ENCODE measurements around the gene RITA1.

DNA sequence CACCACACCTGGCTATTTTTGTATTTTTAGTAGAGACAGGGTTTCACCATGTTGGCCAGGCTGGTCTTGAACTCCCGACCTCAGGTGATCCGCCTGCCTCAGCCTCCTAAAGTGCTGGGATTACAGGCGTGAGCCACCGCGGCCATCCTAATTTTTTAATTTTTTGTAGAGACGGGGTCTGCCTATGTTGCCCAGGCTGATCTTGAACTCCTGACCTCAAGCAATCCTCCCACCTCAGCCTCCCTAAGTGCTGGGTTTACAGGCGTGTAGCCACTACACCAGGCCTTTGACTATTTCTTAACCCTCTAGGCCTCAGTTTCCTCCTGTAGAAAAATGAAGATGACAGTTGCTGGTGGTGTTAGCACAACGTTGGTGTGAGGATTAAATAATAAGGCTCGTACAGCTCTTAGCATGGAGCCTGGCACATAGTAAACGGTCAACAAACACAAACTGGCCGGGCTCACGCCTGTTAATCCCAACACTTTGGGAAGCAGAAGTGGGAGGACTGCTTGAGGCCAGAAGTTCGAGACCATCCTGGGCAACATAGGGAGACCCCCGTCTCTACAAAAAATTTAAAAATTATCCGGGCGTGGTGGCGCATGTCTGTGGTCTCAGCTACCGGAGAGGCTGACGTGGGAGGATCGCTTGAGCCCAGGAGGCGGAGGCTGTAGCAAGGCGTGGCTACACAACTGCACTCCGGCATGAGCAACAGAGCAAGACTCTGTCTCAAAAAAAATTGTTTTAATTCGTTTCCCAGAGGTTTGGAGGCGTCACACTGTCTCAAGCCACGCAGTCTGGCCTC lies 1.2 kb upstream of the RITA1 start:
- TF ChIP-seq, protein P1, sequence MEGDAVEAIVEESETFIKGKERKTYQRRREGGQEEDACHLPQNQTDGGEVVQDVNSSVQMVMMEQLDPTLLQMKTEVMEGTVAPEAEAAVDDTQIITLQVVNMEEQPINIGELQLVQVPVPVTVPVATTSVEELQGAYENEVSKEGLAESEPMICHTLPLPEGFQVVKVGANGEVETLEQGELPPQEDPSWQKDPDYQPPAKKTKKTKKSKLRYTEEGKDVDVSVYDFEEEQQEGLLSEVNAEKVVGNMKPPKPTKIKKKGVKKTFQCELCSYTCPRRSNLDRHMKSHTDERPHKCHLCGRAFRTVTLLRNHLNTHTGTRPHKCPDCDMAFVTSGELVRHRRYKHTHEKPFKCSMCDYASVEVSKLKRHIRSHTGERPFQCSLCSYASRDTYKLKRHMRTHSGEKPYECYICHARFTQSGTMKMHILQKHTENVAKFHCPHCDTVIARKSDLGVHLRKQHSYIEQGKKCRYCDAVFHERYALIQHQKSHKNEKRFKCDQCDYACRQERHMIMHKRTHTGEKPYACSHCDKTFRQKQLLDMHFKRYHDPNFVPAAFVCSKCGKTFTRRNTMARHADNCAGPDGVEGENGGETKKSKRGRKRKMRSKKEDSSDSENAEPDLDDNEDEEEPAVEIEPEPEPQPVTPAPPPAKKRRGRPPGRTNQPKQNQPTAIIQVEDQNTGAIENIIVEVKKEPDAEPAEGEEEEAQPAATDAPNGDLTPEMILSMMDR (IDR thresholded peaks at IDR 0.05; ENCODE audit: low read depth, low read length, poor library complexity, severe bottlenecking): no peak
- TF ChIP-seq EZH2phosphoT487 (IDR thresholded peaks at IDR 0.05; ENCODE audit: borderline replicate concordance, low read length): no peak
